K562 (cell line): ENCODE results near the gene LST1. TPM values are rescaled to one million over a fixed set of nuclear protein-coding genes. Genes with fewer than 3 reads are reported as not detected.
A peak's percentile ranks its signal among the peaks of the same experiment; 100 is the strongest.

Experiments used
- HMG20B ChIP-seq: fragments of 250-450 bp; sonication (Bioruptor Pico); IDR thresholded peaks from 2 replicates; pipeline ENCODE4 v1.5.0; 2021; ENCODE audit warnings: mild to moderate bottlenecking
- KAT7 ChIP-seq: sonication (generic); formaldehyde crosslinking; IDR thresholded peaks from 2 replicates; pipeline ENCODE4 v1.8.0; 2022; ENCODE audit warnings: missing genetic modification reagents, mild to moderate bottlenecking, borderline replicate concordance
- MGA ChIP-seq: fragments of 450-650 bp; IDR thresholded peaks from 2 replicates; pipeline ENCODE4 v1.6.1; 2016; ENCODE audit warnings: mild to moderate bottlenecking, moderate library complexity
- OTX1 ChIP-seq: fragments of 450-650 bp; formaldehyde crosslinking; IDR thresholded peaks from 2 replicates; pipeline ENCODE4 v1.4.0; 2022; ENCODE audit warnings: mild to moderate bottlenecking
- PRDM10 ChIP-seq: fragments of 450-650 bp; IDR thresholded peaks from 2 replicates; pipeline ENCODE4 v1.6.1; 2018; ENCODE audit not compliant: partially characterized antibody
- THAP12 ChIP-seq: fragments of 250-450 bp; sonication (Bioruptor Pico); IDR thresholded peaks from 2 replicates; pipeline ENCODE4 v1.9.0; 2021; ENCODE audit warnings: mild to moderate bottlenecking, inconsistent platforms
- WHSC1 ChIP-seq: IDR thresholded peaks from one replicate; pipeline ENCODE4 v1.6.1; 2012; ENCODE audit warnings: low read length, control low read depth, inconsistent platforms
- ZNF274 ChIP-seq: IDR thresholded peaks from 2 replicates; pipeline ENCODE4 v1.6.1; 2011; ENCODE audit warnings: low read depth, mild to moderate bottlenecking, low read length, moderate library complexity, borderline replicate concordance
- ZNF778 ChIP-seq: fragments of 450-650 bp; formaldehyde crosslinking; IDR thresholded peaks from 2 replicates; pipeline ENCODE4 v1.4.0; 2020; ENCODE audit warnings: mild to moderate bottlenecking, moderate library complexity
- ZNF79 ChIP-seq: fragments of 250-450 bp; sonication (Bioruptor Pico); IDR thresholded peaks from 2 replicates; pipeline ENCODE4 v1.4.0; 2020; ENCODE audit warnings: low read depth, mild to moderate bottlenecking, moderate library complexity
- polyA plus RNA-seq, 8 experiments: library from polyadenylated mRNA; depleted of rRNA in 4 of 8; stranded (reverse) in 5 of 8; unstranded in 3 of 8; fragments of >200 nt; fragmentation: Nextera tagmentation in 2 of 8; fragmentation: Illumina TruSeq in 1 of 8; extraction: Ambion mirVana in 2 of 8; extraction: Trizol in 1 of 8; gene quantifications; 2 replicates each; pipeline versions ENCODE4 v1.2.1 to v1.2.3, GENCODE V29; 2011 to 2014; ENCODE audit warnings: inconsistent platforms in 1 of 8, missing spikeins in 1 of 8
- total RNA-seq, 7 experiments: library from RNA; depleted of rRNA in 6 of 7; stranded (reverse); fragments of >200 nt in 6 of 7; fragmentation: Illumina TruSeq in 2 of 7; extraction: Trizol in 2 of 7; gene quantifications; 2 replicates each; pipeline versions ENCODE4 v1.2.1 to v1.2.3, GENCODE V29; 2011 to 2021; ENCODE audit warnings: low replicate concordance in 1 of 7

The LST1 gene
- total and polyA plus RNA-seq, 9 of the 15 experiments (the other 6 are each of a cell fraction or from before 2014, with no cell fraction given): 0.82 to 7.8 (median 1.7) TPM

- TF ChIP-seq MGA (peak; percentile 93), OTX1 (CRISPR knock-in tag) (no peak), THAP12 (peak; percentile 82; the same call in 1 of the 2 replicates), WHSC1 (no peak), PRDM10 (peak; percentile 35), HMG20B (no peak), KAT7 (CRISPR knock-in tag) (peak; percentile 87), ZNF778 (no peak), ZNF274 (no peak), ZNF79 (CRISPR knock-in tag) (no peak)
Measured at GRCh38 chr6:31580807-31581433, 5.2 kb upstream of the LST1 start (continued).
